Activated CD8-positive, alpha-beta T cell treated with anti-CD3 and anti-CD28 coated beads for 36 hours (primary cell): Measurements from ENCODE around the gene LRRC40. TPM values are rescaled to one million over a fixed set of nuclear protein-coding genes. Genes with fewer than 3 reads are reported as not detected.

Source experiments
- ATAC-seq: fragments of 200-7000 bp; cut with Tn5 transposase; one replicate; pipeline ENCODE4 v1.10.0; 2021; ENCODE audit warnings: mild to moderate bottlenecking, moderate library complexity
- CTCF ChIA-PET: fragments of 350-600 bp; sonication (Branson Sonifier 250); formaldehyde crosslinking; loops from one replicate; lab custom pipeline; 2021; ENCODE audit warnings: antibody characterized with exemption; lab: Charles Lee
- POLR2A ChIA-PET: fragments of 350-600 bp; sonication (Branson Sonifier 250); formaldehyde crosslinking; loops from one replicate; lab custom pipeline; 2021; ENCODE audit warnings: antibody characterized with exemption; lab: Charles Lee
- DNase-seq: peaks from one replicate; pipeline ENCODE4 v3.0.0-alpha.2; 2020
- H3K27ac Mint-ChIP-seq: one replicate; pipeline ENCODE4 v1.8.0; 2021; ENCODE audit warnings: mild to moderate bottlenecking, mixed read lengths
- H3K27me3 Mint-ChIP-seq: one replicate; pipeline ENCODE4 v1.8.0; 2021; ENCODE audit warnings: mixed read lengths
- H3K36me3 Mint-ChIP-seq: one replicate; pipeline ENCODE4 v1.8.0; 2021; ENCODE audit warnings: low read depth, mixed read lengths
- H3K4me1 Mint-ChIP-seq: one replicate; pipeline ENCODE4 v1.8.0; 2021; ENCODE audit warnings: low read depth, mixed read lengths
- H3K4me3 Mint-ChIP-seq: one replicate; pipeline ENCODE4 v1.8.0; 2021; ENCODE audit warnings: mild to moderate bottlenecking, moderate library complexity, mixed read lengths
- H3K9me3 Mint-ChIP-seq: one replicate; pipeline ENCODE4 v1.8.0; 2021; ENCODE audit warnings: mixed read lengths
- intact Hi-C: fragments of 100-400 bp; cut with micrococcal nuclease; formaldehyde crosslinking; loops from one replicate; pipeline ENCODE4 v1.10.0; 2022
- total RNA-seq, 2 experiments: library from RNA; stranded (reverse); gene quantifications; one replicate each; pipeline ENCODE4 v1.2.3, GENCODE V29; 2021
- TF ChIP-seq, protein P1 (sequence below): fragments of 200-600 bp; IDR thresholded peaks from one replicate; pipeline ENCODE4 v1.8.0; 2022; ENCODE audit warnings: antibody characterized with exemption, mild to moderate bottlenecking

LRRC40 gene
- total RNA-seq, 2 experiments from 2014 or later = 20.9 to 21.0 TPM

DNA sequence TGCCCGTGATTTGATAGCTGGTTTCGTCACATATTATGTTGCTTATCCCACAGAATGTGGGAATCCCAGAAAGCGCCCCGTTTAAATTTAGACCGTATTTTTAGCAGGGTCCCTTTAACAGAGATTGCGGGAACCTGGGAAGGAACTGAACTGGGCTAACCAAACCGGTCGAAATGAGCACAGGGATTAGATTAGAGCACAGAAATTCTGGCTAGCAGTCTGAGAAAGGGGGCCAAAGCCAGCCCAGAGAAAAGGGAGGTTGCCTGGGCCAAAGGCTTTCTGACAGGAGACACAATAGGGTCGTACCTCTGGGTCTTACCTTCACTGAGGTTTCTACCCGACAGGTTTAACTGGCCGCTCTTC lies 327 bp downstream of the LRRC40 start:
- DNase-seq (no peak), ATAC-seq (peak; percentile 26)
- intact Hi-C loops = no loop called here
- Mint-ChIP-seq H3K9me3 (no peaks in the 10 kb centered on the region), H3K4me3 (peak overlapping the region; percentile 97), H3K27me3 (no peaks in the 10 kb centered on the region), H3K4me1 (peaks cover 51% of the 10 kb centered on the region), H3K36me3 (peaks cover 19% of the 10 kb centered on the region), H3K27ac (peak overlapping the region; percentile 99)
- TF ChIP-seq, protein P1, sequence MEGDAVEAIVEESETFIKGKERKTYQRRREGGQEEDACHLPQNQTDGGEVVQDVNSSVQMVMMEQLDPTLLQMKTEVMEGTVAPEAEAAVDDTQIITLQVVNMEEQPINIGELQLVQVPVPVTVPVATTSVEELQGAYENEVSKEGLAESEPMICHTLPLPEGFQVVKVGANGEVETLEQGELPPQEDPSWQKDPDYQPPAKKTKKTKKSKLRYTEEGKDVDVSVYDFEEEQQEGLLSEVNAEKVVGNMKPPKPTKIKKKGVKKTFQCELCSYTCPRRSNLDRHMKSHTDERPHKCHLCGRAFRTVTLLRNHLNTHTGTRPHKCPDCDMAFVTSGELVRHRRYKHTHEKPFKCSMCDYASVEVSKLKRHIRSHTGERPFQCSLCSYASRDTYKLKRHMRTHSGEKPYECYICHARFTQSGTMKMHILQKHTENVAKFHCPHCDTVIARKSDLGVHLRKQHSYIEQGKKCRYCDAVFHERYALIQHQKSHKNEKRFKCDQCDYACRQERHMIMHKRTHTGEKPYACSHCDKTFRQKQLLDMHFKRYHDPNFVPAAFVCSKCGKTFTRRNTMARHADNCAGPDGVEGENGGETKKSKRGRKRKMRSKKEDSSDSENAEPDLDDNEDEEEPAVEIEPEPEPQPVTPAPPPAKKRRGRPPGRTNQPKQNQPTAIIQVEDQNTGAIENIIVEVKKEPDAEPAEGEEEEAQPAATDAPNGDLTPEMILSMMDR = no peak
- ChIA-PET CTCF (interaction anchor here (1.4 kb wide), 1 partner anchor 206 kb away, joined by 4 read pairs; the partner anchor contains the start of gene CTH), POLR2A (interaction anchor here (0.6 to 3.8 kb wide), 6 partner anchors 10 to 843 kb away, joined by 3 to 15 read pairs (median 4); partner anchors contain the start of gene ANKRD13C)

GRCh38 chr1:70204600-70204999 lies 779 bp downstream of the LRRC40 start:
- POLR2A ChIA-PET = interaction anchor here (0.6 to 3.8 kb wide), 5 partner anchors 11 to 844 kb away, joined by 3 to 15 read pairs (median 3); partner anchors contain the start of gene ANKRD13C
- Mint-ChIP-seq H3K27me3 (no peaks in the 10 kb centered on the region), H3K4me1 (peaks cover 47% of the 10 kb centered on the region), H3K4me3 (peak overlapping the region; percentile 97), H3K9me3 (no peaks in the 10 kb centered on the region), H3K36me3 (peaks cover 19% of the 10 kb centered on the region), H3K27ac (peak overlapping the region; percentile 99)
- no peak for ATAC-seq
- CTCF ChIA-PET = interaction anchor here (1.4 kb wide), 1 partner anchor 207 kb away, joined by 4 read pairs; the partner anchor contains the start of gene CTH
- DNase-seq = no peak
- TF ChIP-seq, protein P1 = no peak
- intact Hi-C loops = no loop called here

DNA sequence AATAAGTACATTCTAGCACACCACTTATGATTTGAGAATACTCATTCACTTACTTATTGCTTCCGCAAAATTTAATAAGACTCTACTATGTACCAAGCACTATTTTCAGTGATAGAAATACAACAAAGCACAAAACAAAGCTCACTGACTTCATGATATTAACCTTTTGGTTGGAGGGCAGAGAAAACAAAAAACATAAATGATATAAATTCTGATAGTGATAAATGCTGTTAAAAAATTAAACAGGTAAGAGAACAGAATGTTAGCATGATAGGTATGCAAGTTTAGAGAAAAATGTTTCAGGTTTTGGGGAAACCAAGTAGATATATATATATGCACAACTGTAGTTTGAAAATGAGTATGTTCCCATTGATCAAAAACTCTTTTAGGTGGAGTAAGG lies 1.2 kb downstream of the LRRC40 start:
- Mint-ChIP-seq H3K36me3 (peaks cover 16% of the 10 kb centered on the region), H3K4me3 (peak overlapping the region; percentile 97), H3K9me3 (no peaks in the 10 kb centered on the region), H3K27me3 (no peaks in the 10 kb centered on the region), H3K4me1 (peaks cover 46% of the 10 kb centered on the region), H3K27ac (no peak overlapping the region)
- CTCF ChIA-PET = no interaction called here
- intact Hi-C loops = no loop called here
- TF ChIP-seq, protein P1 = no peak
- ATAC-seq (no peak), DNase-seq (no peak)
- POLR2A ChIA-PET = interaction anchor here (3.8 kb wide), 1 partner anchor 11 kb away, joined by 15 read pairs; no protein-coding TSS in a partner anchor

- Mint-ChIP-seq H3K27me3 (no peaks in the 10 kb centered on the region), H3K27ac (no peak overlapping the region), H3K4me1 (peaks cover 34% of the 10 kb centered on the region), H3K4me3 (no peak overlapping the region), H3K9me3 (no peaks in the 10 kb centered on the region), H3K36me3 (peaks cover 3% of the 10 kb centered on the region)
- intact Hi-C loops = no loop called here
- CTCF ChIA-PET = no interaction called here
- POLR2A ChIA-PET = interaction anchor here (0.9 kb wide), 1 partner anchor 10 kb away, joined by 4 read pairs; no protein-coding TSS in a partner anchor
- ATAC-seq (no peak), DNase-seq (no peak)
- TF ChIP-seq, protein P1 = no peak
Observed at GRCh38 chr1:70202173-70202758, 3.1 kb downstream of the LRRC40 start.

GRCh38 chr1:70200065-70200464 lies 5.3 kb downstream of the LRRC40 start:
- ChIA-PET CTCF (interaction anchor here (0.6 kb wide), 1 partner anchor 155 kb away, joined by 3 read pairs; no protein-coding TSS in a partner anchor), POLR2A (no interaction called here)
- ATAC-seq (no peak), DNase-seq (no peak)
- TF ChIP-seq, protein P1 = no peak
- Mint-ChIP-seq H3K36me3 (no peaks in the 10 kb centered on the region), H3K27me3 (no peaks in the 10 kb centered on the region), H3K4me3 (no peak overlapping the region), H3K27ac (no peak overlapping the region), H3K4me1 (peaks cover 32% of the 10 kb centered on the region), H3K9me3 (no peaks in the 10 kb centered on the region)
- intact Hi-C loops = no loop called here
